SK-N-MC (cell line): ENCODE results near the gene LRRC74B.
"Not testable (repeated sequence)": the region's sequence is repeated elsewhere in the genome, so short reads cannot be mapped to it uniquely, and the experiment has no call there.

Source experiments
- DNase-seq: peaks from one replicate; pipeline ENCODE4 v3.0.0-alpha.2; 2011; ENCODE audit warnings: low read depth, low spot score
- H3K27ac ChIP-seq: fragments of 200-600 bp; sonication (generic); 2 replicates; pipeline ENCODE4 v1.5.1; 2016; ENCODE audit warnings: mixed run types
- H3K36me3 ChIP-seq: fragments of 200-600 bp; sonication (generic); 2 replicates; pipeline ENCODE4 v1.6.1; 2017; ENCODE audit warnings: antibody characterized with exemption, low read length, mixed read lengths; ENCODE audit not compliant: insufficient read depth
- H3K4me3 ChIP-seq: fragments of 200-600 bp; sonication (generic); 2 replicates; pipeline ENCODE4 v1.5.1; 2016
- H3K9ac ChIP-seq: fragments of 200-600 bp; sonication (generic); 2 replicates; pipeline ENCODE4 v1.8.0; 2017; ENCODE audit warnings: mixed run types, mixed read lengths; ENCODE audit not compliant: insufficient read length
- H3K9me3 ChIP-seq: fragments of 200-600 bp; sonication (generic); 2 replicates; pipeline ENCODE4 v1.6.1; 2017; ENCODE audit warnings: low read depth, mild to moderate bottlenecking, antibody characterized with exemption, low read length, moderate library complexity, mixed read lengths
- EZH2 ChIP-seq: fragments of 200-600 bp; sonication (generic); IDR thresholded peaks from one replicate; pipeline ENCODE4 v1.6.1; 2017; ENCODE audit warnings: antibody characterized with exemption
- FOXP2 ChIP-seq: optimal IDR thresholded peaks from 2 replicates; pipeline ENCODE3; 2011; ENCODE audit warnings: mild to moderate bottlenecking, moderate library complexity; ENCODE audit not compliant: insufficient read depth; ENCODE audit errors: extremely low read length, control extremely low read depth
- POLR2AphosphoS5 ChIP-seq: IDR thresholded peaks from 2 replicates; pipeline ENCODE4 v1.6.1; 2012; ENCODE audit warnings: mild to moderate bottlenecking, low read depth, low read length, borderline replicate concordance

The LRRC74B gene

GRCh38 chr22:21000207-21000986 lies 45.3 kb upstream of the LRRC74B start:
- Histone ChIP-seq H3K36me3 (peaks cover 15% of the 10 kb centered on the region; the same call in 1 of the 2 replicates), H3K9ac (peak overlapping the region; percentile 86), H3K27ac (no peak overlapping the region), H3K4me3 (peak overlapping the region; percentile 89), H3K9me3 (no peaks in the 10 kb centered on the region)
- TF ChIP-seq POLR2AphosphoS5 (no peak), EZH2 (no peak), FOXP2 (no peak)
- DNase-seq: no peak

GRCh38 chr22:21000987-21001600 lies 44.7 kb upstream of the LRRC74B start:
- no peak for DNase-seq
- H3K9me3 ChIP-seq: no peaks in the 10 kb centered on the region
- H3K36me3 ChIP-seq: peaks cover 15% of the 10 kb centered on the region; the same call in 1 of the 2 replicates
- no peak for TF ChIP-seq EZH2
- TF ChIP-seq POLR2AphosphoS5: no peak
- no peak for TF ChIP-seq FOXP2
- peak overlapping the region; percentile 89 for H3K27ac ChIP-seq
- peak overlapping the region; percentile 89 for H3K4me3 ChIP-seq
- H3K9ac ChIP-seq: peak overlapping the region; percentile 86

GRCh38 chr22:21001601-21002325 lies 44.0 kb upstream of the LRRC74B start, which contains the start of gene THAP7:
Gene THAP7 (minus strand): TSS chr22:21002118. CDS start chr22:21001911, 207 bp downstream.
- peak; percentile 90 for TF ChIP-seq POLR2AphosphoS5
- no peak for TF ChIP-seq EZH2

GRCh38 chr22:21003782-21004181 lies 42.0 kb upstream of the LRRC74B start:
- Histone ChIP-seq H3K9ac (no peak overlapping the region), H3K9me3 (no peaks in the 10 kb centered on the region), H3K27ac (no peak overlapping the region), H3K4me3 (no peak overlapping the region), H3K36me3 (peaks cover 15% of the 10 kb centered on the region; the same call in 1 of the 2 replicates)
- DNase-seq: no peak
- TF ChIP-seq EZH2 (no peak), POLR2AphosphoS5 (no peak)

More at GRCh38 chr22:21001601-21002325, 44.0 kb upstream of the LRRC74B start, which contains the start of gene THAP7:
- H3K4me3 ChIP-seq: peak within 1 kb of the TSS; percentile 89
- peaks cover 15% of the 10 kb centered on the region; the same call in 1 of the 2 replicates for H3K36me3 ChIP-seq
- H3K9ac ChIP-seq: peak within 1 kb of the TSS; percentile 86
- H3K9me3 ChIP-seq: no peaks in the 10 kb centered on the region
- peak; percentile 68 for DNase-seq
- H3K27ac ChIP-seq: peak within 1 kb of the TSS; percentile 89

GRCh38 chr22:21009208-21009607 lies 36.5 kb upstream of the LRRC74B start:
- H3K36me3 ChIP-seq, H3K9ac ChIP-seq, H3K27ac ChIP-seq, H3K4me3 ChIP-seq, DNase-seq, H3K9me3 ChIP-seq: not testable (repeated sequence)

- Histone ChIP-seq H3K4me3 (no peak overlapping the region), H3K36me3 (no peaks in the 10 kb centered on the region), H3K9me3 (no peaks in the 10 kb centered on the region), H3K9ac (no peak overlapping the region), H3K27ac (no peak overlapping the region)
- TF ChIP-seq FOXP2: no peak
- TF ChIP-seq EZH2: no peak
- TF ChIP-seq POLR2AphosphoS5: no peak
- peak; percentile 32 for DNase-seq
These were observed 35.9 kb upstream of the LRRC74B start for GRCh38 chr22:21009638-21010425.

- H3K9ac ChIP-seq: no peak overlapping the region
- H3K36me3 ChIP-seq: no peaks in the 10 kb centered on the region
- TF ChIP-seq FOXP2 (no peak), POLR2AphosphoS5 (no peak), EZH2 (no peak)
- no peak overlapping the region for H3K27ac ChIP-seq
- H3K9me3 ChIP-seq: no peaks in the 10 kb centered on the region
- no peak for DNase-seq
- no peak overlapping the region for H3K4me3 ChIP-seq
These were observed 35.2 kb upstream of the LRRC74B start for GRCh38 chr22:21010426-21011113.
